GM21619 (cell line): Measurements from ENCODE around the gene DNAH17.

ENCODE experiments used
- ATAC-seq: cut with Tn5 transposase; IDR thresholded peaks from one replicate; pipeline ENCODE4 v1.9.1; 2021; ENCODE audit not compliant: unreplicated experiment

The DNAH17 gene

GRCh38 chr17:78607038-78607437, 29.8 kb upstream of the DNAH17 start:
- ATAC-seq = no peak

GRCh38 chr17:78605886-78606285, 28.7 kb upstream of the DNAH17 start:
- no peak for ATAC-seq

GRCh38 chr17:78605429-78605828, 28.2 kb upstream of the DNAH17 start:
- ATAC-seq = no peak

GRCh38 chr17:78602246-78602645, 25.1 kb upstream of the DNAH17 start:
- ATAC-seq = no peak

- ATAC-seq = no peak
These were observed 24.5 kb upstream of the DNAH17 start for GRCh38 chr17:78601577-78602190.

- no peak for ATAC-seq
These were observed 23.1 kb upstream of the DNAH17 start for GRCh38 chr17:78600181-78600721.

- ATAC-seq = no peak
These were observed 22.2 kb upstream of the DNAH17 start for GRCh38 chr17:78599419-78599818.

GRCh38 chr17:78598013-78598471, 20.8 kb upstream of the DNAH17 start:
- no peak for ATAC-seq

GRCh38 chr17:78596871-78597764, 19.9 kb upstream of the DNAH17 start:
- no peak for ATAC-seq

GRCh38 chr17:78595135-78595810, 18.1 kb upstream of the DNAH17 start:
- ATAC-seq = no peak

GRCh38 chr17:78592991-78593329, 15.8 kb upstream of the DNAH17 start:
- no peak for ATAC-seq

GRCh38 chr17:78591263-78591671, 14.1 kb upstream of the DNAH17 start:
- no peak for ATAC-seq

- ATAC-seq = no peak
These were observed 12.7 kb upstream of the DNAH17 start for GRCh38 chr17:78589885-78590284.

GRCh38 chr17:78589031-78589675, 12.0 kb upstream of the DNAH17 start:
- ATAC-seq = no peak

GRCh38 chr17:78588258-78589030, 11.2 kb upstream of the DNAH17 start:
- no peak for ATAC-seq

GRCh38 chr17:78585006-78585630, 7.9 kb upstream of the DNAH17 start:
- no peak for ATAC-seq

GRCh38 chr17:78583091-78583490, 5.9 kb upstream of the DNAH17 start:
- ATAC-seq = no peak

GRCh38 chr17:78581304-78581703, 4.1 kb upstream of the DNAH17 start:
- no peak for ATAC-seq

- no peak for ATAC-seq
These were observed 3.1 kb upstream of the DNAH17 start for GRCh38 chr17:78580277-78580804.
